Measurements from ENCODE around the gene EYS.

The EYS gene

GRCh38 chr6:65707126-65707826, at the start of gene EYS:
Gene EYS (minus strand): TSS chr6:65707226. CDS start chr6:65495410, 211,816 bp downstream.
- no peak for DNase-seq

- no peak for DNase-seq
Observed at GRCh38 chr6:65746302-65746701, 39.3 kb upstream of the EYS start.

GRCh38 chr6:65745614-65746013, 38.6 kb upstream of the EYS start:
- no peak for DNase-seq

GRCh38 chr6:65728879-65729479, 22.0 kb upstream of the EYS start:
- no peak for DNase-seq

GRCh38 chr6:65719101-65719500, 12.1 kb upstream of the EYS start:
- DNase-seq = no peak

- no peak for DNase-seq
Observed at GRCh38 chr6:65711531-65711930, 4.5 kb upstream of the EYS start.

- DNase-seq = no peak
Observed at GRCh38 chr6:65709099-65709830, 2.2 kb upstream of the EYS start.

- no peak for DNase-seq
Observed at GRCh38 chr6:65708162-65708561, 1.1 kb upstream of the EYS start.

GRCh38 chr6:65706436-65706835, 590 bp downstream of the EYS start:
- DNase-seq = no peak

GRCh38 chr6:65701325-65701724, 5.7 kb downstream of the EYS start:
- DNase-seq = no peak

- no peak for DNase-seq
Observed at GRCh38 chr6:65700561-65700960, 6.5 kb downstream of the EYS start.

- no peak for DNase-seq
Observed at GRCh38 chr6:65692109-65692508, 14.9 kb downstream of the EYS start.

- no peak for DNase-seq
Observed at GRCh38 chr6:65680232-65680631, 26.8 kb downstream of the EYS start.

GRCh38 chr6:65671922-65672321, 35.1 kb downstream of the EYS start:
- no peak for DNase-seq

GRCh38 chr6:65667916-65668656, 38.9 kb downstream of the EYS start:
- no peak for DNase-seq

- DNase-seq = no peak
Observed at GRCh38 chr6:65650086-65650485, 56.9 kb downstream of the EYS start.

GRCh38 chr6:65649392-65649791, 57.6 kb downstream of the EYS start:
- no peak for DNase-seq

- DNase-seq = no peak
Observed at GRCh38 chr6:65646544-65646943, 60.5 kb downstream of the EYS start.

GRCh38 chr6:65642776-65643175, 64.2 kb downstream of the EYS start:
- DNase-seq = no peak

GRCh38 chr6:65638047-65638831, 68.8 kb downstream of the EYS start:
- no peak for DNase-seq

- no peak for DNase-seq
Observed at GRCh38 chr6:65637289-65638046, 69.6 kb downstream of the EYS start.

GRCh38 chr6:65633501-65633900, 73.5 kb downstream of the EYS start:
- no peak for DNase-seq

Data from fibroblast of skin of right biceps (primary cell).